GM18517 (cell line): ENCODE measurements around the gene ANO9.
"Not testable (repeated sequence)": the region's sequence is repeated elsewhere in the genome, so short reads cannot be mapped to it uniquely, and the experiment has no call there.

Experiments
- ATAC-seq: cut with Tn5 transposase; IDR thresholded peaks from one replicate; pipeline ENCODE4 v1.9.1; 2021; ENCODE audit warnings: mild to moderate bottlenecking, moderate library complexity; ENCODE audit not compliant: unreplicated experiment

ANO9 gene

DNA sequence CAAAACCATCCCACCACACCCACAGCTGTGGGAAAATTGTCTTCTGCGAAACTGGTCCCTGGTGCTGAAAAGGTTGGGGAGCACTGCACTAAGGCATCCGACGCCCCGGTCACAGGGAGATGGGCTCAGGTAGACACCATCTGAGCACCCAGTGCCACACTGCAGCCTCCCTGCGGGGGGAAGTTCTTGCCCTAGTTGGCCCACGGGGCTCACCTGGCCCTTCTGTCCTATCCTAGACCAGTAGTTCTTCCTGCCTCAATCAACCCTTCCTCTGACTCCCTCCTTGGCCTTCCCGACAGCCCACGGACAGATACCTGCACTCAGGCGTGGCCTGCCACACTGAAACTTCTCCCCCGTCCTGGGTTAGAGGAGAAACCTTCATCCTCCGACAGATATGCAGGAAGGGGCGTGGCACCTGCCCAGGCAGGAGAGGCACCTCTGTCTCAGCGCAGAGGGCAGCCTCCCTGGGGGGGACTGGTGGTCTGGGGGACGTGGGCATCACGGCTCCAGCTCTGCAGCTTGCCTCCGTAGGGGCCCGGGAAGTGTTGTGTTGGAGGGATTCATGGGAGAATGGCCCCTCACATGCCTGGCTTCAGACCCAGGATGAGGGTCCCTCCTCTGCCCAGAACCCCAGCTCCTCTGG, 4.5 kb downstream of the ANO9 start:
- no peak for ATAC-seq

DNA sequence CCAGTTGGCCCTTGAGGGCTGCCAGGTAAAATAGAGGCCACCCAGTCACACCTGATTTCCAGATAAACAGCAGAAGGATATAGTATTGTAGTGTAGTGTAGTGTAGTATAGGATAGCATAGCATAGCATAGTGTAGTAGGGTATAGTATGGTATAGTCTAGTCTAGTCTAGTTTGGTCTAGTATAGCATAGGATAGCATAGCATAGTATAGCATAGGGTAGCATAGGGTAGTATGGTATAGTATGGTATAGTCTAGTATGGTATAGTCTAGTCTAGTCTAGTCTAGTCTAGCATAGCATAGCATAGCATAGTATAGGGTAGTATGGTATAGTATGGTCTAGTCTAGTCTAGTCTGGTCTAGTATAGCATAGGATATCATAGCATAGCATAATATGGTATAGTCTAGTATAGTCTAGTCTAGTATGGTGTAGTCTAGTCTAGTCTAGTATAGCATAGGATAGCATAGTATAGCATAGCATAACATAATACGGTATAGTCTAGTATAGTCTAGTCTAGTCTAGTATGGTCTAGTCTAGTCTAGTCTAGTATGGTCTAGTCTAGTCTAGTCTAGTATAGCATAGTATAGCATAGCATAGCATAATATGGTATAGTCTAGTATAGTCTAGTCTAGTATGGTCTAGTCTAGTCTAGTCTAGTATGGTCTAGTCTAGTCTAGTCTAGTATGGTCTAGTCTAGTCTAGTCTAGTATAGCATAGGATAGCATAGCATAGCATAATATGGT, 6.6 kb downstream of the ANO9 start:
- not testable (repeated sequence) for ATAC-seq

DNA sequence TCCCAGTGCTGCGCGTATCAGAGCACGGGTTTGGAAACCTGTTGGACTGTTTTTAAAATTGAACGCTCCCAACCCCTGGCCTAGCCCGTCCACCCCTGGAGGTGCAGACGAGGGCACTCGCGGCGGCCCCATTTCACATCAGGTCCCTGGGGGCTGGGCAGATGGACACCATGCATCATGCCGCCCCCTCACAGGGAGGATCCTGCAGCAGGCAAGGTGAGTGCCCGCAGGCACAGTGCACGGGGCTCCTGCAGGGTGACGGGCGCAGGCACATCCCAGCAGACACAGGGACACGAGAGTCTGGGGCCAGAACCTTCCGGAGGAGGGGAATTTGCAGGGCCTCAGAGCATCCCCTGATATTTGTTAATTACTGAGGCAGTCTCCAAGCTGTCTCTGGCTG, 7.3 kb downstream of the ANO9 start:
- no peak for ATAC-seq

GRCh38 chr11:433641-434040, 8.2 kb downstream of the ANO9 start:
- no peak for ATAC-seq

DNA sequence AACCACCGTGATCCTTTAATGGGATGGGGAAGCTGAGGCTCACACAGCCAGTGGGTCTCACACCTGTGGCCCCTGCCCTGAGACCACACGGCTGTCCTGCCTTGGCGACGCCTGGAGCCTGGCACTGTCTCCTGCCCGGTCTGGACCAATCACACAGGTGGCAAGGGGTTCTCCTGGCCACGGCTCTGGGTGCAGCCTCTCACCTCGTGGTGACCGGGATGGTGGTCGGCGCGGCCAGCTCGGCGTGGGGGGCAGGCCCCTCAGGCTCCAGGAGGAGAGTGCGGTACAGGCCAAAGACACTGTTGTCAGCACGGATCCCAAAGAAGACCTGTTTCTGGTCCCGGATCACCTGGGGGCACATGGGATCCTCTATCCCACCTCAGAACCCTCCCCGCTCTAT, 8.7 kb downstream of the ANO9 start:
- ATAC-seq, result no peak

- ATAC-seq, result no peak
Observed at GRCh38 chr11:432501-433100, 9.2 kb downstream of the ANO9 start.

DNA sequence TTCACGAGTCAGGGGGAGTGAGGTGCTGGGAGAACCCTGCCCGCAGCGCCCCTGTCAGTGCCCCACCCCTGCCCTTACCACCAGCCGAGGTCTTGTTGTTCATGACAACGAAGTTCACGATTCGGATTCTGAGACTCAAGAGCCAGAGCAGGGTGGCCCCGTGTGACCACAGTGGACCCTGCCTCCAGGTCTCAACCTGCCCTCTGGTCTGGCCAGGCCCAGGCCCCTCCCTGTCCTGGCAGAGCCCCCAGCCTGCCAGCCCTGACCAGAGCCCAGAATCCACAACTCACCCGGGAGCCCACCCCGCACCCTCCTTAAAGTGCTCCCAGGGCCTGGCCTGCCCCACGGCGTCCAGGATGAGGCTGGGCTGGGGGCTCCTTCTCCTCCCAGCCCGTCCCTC, 9.9 kb downstream of the ANO9 start:
- no peak for ATAC-seq

GRCh38 chr11:429931-430456, 11.8 kb downstream of the ANO9 start:
- no peak for ATAC-seq

DNA sequence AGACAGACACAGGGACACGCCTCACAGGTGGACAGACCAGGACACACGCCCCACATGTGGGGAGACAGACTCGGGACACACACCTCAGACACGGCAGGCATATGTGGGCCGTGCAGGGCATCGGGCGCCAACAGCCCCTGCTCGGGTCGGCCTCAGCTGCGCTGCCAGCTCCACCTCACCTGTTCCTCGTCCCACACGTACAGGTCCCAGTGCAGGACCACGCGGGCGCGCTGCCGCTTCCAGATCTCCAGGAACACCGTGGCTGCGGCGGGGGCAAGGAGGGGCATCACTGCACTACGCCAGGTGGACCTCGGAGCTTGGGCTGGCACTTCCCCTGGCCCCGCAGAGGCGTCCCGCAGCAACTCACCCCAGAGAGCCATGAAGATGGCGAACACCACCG, 12.4 kb downstream of the ANO9 start:
- ATAC-seq, result no peak

- ATAC-seq, result no peak
Observed at GRCh38 chr11:428295-428694, 13.5 kb downstream of the ANO9 start.

DNA sequence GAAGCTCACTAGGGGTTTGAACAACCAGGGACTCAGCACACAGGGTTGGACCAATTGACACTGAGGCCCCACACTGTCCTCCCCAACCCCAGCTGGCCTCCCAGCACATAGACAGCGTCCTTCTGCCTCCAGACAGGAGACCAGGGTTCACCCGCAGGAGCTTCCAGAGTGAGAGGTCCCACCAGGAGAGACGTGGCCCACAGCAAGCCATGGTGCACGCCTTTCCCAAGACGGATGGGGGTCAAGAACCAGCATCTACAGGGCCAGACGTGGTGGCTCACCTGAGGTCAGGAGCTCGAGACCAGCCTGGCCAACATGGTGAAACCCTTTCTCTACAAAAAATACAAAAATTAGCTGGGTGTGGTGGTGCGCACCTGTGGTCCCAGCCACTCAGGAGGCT, 15.0 kb downstream of the ANO9 start:
- ATAC-seq, result no peak

DNA sequence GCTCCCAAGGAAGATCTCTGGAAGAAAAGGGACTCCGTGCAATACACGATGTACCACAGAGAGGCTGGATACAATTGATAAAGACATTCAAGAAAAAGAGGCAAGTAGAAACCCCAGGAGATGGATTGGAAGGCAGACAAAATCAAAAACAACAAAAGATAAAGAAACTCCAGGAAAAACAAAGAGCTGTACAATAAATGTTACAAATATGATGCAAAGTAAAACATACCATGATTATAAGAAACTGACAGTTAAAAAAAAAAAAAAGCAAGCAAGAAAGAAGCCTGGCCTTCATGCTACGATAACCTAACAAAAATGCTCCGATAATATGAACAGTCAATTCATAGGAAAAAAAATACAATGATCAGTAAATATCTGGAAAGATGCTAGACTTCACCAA, 16.5 kb downstream of the ANO9 start:
- no peak for ATAC-seq

- not testable (repeated sequence) for ATAC-seq
Observed at GRCh38 chr11:424766-425165, 17.0 kb downstream of the ANO9 start.

DNA sequence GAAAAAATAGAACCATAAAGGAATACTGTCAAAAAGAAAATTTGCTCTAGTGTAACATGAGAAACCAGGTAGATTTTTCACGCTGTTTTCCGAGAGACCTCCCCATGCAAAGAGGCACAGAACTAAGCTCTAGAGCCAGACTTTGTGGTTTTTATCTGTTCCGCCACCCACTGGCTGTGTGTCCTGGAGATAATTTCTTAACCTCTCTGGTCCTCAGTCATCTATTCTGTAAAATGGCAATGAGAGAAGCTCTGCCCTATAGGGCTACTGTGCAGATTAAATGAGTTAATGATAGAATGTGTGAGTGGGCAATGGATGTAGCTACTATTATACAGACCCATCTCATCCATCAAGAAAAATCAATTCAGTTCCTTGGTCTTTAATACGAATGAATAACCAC, 17.6 kb downstream of the ANO9 start:
- no peak for ATAC-seq

DNA sequence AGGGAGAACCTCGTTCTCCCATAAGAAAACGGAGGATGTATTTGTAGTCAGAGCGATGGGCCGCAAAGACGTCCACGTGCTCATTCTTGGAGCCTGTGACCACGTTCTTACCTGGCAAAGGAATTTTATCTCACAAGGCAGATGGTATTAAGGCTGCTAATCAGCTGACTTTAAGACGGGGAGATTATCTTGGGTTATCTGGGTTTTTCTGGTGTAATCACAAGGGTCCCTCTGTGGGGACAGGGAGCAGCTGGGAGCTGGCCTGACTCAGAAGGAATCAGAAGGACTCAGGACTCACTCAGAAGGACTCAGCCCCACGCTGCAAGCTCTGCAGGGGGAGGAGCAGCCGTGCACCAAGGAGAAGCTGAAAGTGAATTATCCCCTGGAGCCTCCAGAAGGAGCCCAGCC, 19.6 kb downstream of the ANO9 start:
- no peak for ATAC-seq

DNA sequence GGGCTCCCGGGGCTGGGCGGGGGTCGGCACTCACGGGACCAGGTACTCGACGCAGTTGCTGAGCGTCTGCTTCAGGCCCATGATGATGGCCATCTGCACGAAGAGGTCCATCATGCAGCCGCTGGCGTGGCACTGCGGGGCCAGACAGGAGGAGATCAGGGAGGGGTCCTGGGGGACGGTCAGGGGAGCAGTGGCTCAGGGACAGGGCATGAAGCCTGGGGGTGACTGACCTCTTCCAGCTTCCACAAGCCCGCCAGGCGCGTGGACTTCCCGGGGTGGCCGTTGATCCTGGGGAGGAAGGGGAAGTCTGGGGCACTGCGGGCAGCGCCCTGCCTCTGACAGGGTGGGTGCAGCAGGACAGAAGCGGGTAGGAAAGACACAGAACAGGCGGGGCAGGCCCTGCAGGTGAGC, 20.9 kb downstream of the ANO9 start:
- ATAC-seq, result no peak

DNA sequence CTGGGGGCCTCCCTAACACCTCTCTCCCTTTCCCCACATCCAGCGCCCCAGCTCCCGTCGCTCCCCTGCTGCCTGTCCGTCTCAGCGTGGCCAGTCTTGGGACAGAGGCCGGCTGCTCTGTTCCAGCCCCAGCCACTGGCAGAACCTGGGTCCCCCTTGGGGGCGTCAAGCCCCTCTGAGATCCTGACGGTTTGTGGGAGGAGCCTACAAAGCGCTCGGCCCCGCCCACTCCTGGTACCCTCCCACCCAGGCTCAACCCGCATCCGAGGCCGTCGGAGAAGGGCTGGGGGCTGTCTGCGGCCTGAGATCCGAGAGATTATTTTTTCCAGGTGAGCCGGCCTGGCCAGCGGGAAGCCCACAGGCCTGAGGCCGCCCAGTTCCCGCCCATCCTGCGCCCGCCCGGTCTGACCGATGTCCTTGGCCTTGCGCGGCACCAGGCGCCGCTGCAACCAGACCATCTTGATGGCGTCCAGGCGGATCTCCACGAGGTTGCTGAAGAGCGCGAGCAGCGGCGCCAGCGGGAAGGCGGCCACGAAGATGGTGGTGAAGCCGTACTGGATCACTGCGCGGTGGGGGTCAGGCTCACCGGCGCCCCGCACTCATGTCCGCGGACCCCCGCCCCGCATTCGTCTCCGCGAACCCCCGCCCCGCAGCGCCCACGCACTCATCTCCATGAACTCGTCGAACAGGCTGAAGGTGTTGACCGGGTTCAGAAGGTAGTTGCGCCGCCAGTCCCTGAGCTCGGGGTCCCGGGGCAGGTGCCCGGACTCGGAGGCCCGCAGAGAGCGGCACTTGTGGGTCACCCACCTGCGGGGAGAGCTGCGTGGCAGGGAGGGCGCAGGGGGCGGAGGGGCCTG, 21.5 kb downstream of the ANO9 start:
- ATAC-seq, result no peak

GRCh38 chr11:419248-420005, 22.4 kb downstream of the ANO9 start:
- ATAC-seq, result no peak

- ATAC-seq, result no peak
Observed at GRCh38 chr11:418343-419247, 23.2 kb downstream of the ANO9 start.
